Measurements from ENCODE around the gene GAGE10. TPM values are rescaled to one million over a fixed set of nuclear protein-coding genes. Genes with fewer than 3 reads are reported as not detected.

The GAGE10 gene
- total and polyA plus RNA-seq, 9 of the 15 experiments (the other 6 are each of a cell fraction or from before 2014, with no cell fraction given): 0.80 to 3.1 (median 0.96) TPM; not detected in 4

DNA sequence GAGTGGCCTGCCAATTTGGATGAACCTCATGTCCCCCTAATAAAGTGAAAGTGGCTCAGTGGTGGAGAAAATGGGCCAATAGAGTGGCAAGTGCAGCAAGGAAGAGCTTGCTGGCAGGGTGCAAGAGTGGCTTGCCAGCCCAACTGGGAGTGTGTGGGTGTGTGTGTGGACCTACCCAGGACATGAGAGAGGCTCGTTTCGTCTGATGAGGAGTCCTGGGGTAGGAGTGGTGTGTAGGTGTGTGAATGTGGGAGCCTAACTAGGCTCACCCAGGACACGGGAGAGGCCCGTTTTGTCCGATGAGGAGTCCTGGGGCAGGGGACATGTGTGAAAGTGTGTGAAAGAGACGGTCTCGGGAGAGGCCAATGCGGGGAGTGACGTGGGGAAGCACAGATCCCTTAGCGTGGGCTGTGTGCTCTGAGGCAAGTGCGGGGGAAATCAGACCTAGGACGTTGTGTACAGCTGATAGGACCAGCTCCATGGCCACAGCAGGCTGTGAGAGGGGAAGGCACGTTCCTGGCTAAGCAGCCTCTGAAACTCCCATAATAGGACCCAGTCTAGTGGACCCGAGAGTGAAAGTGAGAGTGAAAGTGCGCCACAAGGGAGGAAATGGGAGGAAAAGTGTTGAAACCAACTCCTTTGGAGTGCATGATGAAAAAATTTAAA, 5.3 kb downstream of the GAGE10 start (continued):
- TF ChIP-seq, protein P1, sequence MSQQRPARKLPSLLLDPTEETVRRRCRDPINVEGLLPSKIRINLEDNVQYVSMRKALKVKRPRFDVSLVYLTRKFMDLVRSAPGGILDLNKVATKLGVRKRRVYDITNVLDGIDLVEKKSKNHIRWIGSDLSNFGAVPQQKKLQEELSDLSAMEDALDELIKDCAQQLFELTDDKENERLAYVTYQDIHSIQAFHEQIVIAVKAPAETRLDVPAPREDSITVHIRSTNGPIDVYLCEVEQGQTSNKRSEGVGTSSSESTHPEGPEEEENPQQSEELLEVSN (IDR thresholded peaks at IDR 0.05; ENCODE audit: borderline replicate concordance in 1 of 2, extremely low read depth in 1 of 2, insufficient read depth in 1 of 2, insufficient read length in 1 of 2, low read depth in 1 of 2, low read length in 1 of 2, poor library complexity in 1 of 2, severe bottlenecking in 1 of 2): peak in 1 of 2 experiments; percentile 8
- 0 out of 2 replicates have a peak, but pooled peaks have one; percentile 34 for TF ChIP-seq NFRKB (IDR thresholded peaks at IDR 0.05; ENCODE audit: low read depth)
- TF ChIP-seq BRF1 (IDR thresholded peaks at IDR 0.05; ENCODE audit: borderline replicate concordance, extremely low read depth, insufficient read length): no peak
- no peak for TF ChIP-seq CHAMP1 (IDR thresholded peaks at IDR 0.05)
- TF ChIP-seq, protein P2, sequence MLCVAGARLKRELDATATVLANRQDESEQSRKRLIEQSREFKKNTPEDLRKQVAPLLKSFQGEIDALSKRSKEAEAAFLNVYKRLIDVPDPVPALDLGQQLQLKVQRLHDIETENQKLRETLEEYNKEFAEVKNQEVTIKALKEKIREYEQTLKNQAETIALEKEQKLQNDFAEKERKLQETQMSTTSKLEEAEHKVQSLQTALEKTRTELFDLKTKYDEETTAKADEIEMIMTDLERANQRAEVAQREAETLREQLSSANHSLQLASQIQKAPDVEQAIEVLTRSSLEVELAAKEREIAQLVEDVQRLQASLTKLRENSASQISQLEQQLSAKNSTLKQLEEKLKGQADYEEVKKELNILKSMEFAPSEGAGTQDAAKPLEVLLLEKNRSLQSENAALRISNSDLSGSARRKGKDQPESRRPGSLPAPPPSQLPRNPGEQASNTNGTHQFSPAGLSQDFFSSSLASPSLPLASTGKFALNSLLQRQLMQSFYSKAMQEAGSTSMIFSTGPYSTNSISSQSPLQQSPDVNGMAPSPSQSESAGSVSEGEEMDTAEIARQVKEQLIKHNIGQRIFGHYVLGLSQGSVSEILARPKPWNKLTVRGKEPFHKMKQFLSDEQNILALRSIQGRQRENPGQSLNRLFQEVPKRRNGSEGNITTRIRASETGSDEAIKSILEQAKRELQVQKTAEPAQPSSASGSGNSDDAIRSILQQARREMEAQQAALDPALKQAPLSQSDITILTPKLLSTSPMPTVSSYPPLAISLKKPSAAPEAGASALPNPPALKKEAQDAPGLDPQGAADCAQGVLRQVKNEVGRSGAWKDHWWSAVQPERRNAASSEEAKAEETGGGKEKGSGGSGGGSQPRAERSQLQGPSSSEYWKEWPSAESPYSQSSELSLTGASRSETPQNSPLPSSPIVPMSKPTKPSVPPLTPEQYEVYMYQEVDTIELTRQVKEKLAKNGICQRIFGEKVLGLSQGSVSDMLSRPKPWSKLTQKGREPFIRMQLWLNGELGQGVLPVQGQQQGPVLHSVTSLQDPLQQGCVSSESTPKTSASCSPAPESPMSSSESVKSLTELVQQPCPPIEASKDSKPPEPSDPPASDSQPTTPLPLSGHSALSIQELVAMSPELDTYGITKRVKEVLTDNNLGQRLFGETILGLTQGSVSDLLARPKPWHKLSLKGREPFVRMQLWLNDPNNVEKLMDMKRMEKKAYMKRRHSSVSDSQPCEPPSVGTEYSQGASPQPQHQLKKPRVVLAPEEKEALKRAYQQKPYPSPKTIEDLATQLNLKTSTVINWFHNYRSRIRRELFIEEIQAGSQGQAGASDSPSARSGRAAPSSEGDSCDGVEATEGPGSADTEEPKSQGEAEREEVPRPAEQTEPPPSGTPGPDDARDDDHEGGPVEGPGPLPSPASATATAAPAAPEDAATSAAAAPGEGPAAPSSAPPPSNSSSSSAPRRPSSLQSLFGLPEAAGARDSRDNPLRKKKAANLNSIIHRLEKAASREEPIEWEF (CRISPR knock-in tag; IDR thresholded peaks at IDR 0.05): no peak
- no peak for TF ChIP-seq ZBTB8A (IDR thresholded peaks at IDR 0.05; ENCODE audit: partially characterized antibody)
- TF ChIP-seq FIP1L1 (IDR thresholded peaks at IDR 0.05; ENCODE audit: low read depth, low read length, poor library complexity, severe bottlenecking): no peak
- TF ChIP-seq, protein P3, sequence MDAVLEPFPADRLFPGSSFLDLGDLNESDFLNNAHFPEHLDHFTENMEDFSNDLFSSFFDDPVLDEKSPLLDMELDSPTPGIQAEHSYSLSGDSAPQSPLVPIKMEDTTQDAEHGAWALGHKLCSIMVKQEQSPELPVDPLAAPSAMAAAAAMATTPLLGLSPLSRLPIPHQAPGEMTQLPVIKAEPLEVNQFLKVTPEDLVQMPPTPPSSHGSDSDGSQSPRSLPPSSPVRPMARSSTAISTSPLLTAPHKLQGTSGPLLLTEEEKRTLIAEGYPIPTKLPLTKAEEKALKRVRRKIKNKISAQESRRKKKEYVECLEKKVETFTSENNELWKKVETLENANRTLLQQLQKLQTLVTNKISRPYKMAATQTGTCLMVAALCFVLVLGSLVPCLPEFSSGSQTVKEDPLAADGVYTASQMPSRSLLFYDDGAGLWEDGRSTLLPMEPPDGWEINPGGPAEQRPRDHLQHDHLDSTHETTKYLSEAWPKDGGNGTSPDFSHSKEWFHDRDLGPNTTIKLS (IDR thresholded peaks at IDR 0.05; ENCODE audit: borderline replicate concordance, low read depth): no peak
- TF ChIP-seq ZNF3 (CRISPR knock-in tag; IDR thresholded peaks at IDR 0.05): no peak
- no peak for TF ChIP-seq VEZF1 (CRISPR knock-in tag; IDR thresholded peaks at IDR 0.05)
- TF ChIP-seq ZNF551 (CRISPR knock-in tag; IDR thresholded peaks at IDR 0.05): no peak
- no peak for TF ChIP-seq ETS2 (tag; IDR thresholded peaks at IDR 0.05; ENCODE audit: borderline replicate concordance, poor library complexity, severe bottlenecking)
- no peak for TF ChIP-seq PURB (CRISPR knock-in tag; IDR thresholded peaks at IDR 0.05; ENCODE audit: low read depth)
